A549 (cell line): ENCODE measurements around the gene SLC26A5. TPM values are rescaled to one million over a fixed set of nuclear protein-coding genes. Genes with fewer than 3 reads are reported as not detected.

Experiments
- ATAC-seq, 2 experiments: fragments of 200-7000 bp in 1 of 2; fragments of >200 bp in 1 of 2; cut with Nextera tagmentation in 1 of 2; cut with Tn5 transposase in 1 of 2; 3 replicates each; pipeline versions ENCODE4 v1.8.0 to v1.9.1; 2018 to 2020; ENCODE audit warnings: mild to moderate bottlenecking in 1 of 2, moderate library complexity in 1 of 2
- CTCF ChIA-PET: fragments of 300-600 bp; sonication (Branson Sonifier 250); formaldehyde crosslinking; extraction: SDS; loops from one replicate; lab custom pipeline; 2021; ENCODE audit warnings: antibody characterized with exemption, inconsistent platforms; lab: Yijun Ruan, JAX
- POLR2A ChIA-PET: fragments of 350-600 bp; formaldehyde crosslinking; extraction: SDS; loops from one replicate; lab custom pipeline; 2021; ENCODE audit warnings: antibody characterized with exemption, inconsistent platforms; lab: Yijun Ruan, JAX
- DNase-seq, 2 experiments: peaks; one replicate each; pipeline versions ENCODE4 v3.0.0 to v3.0.0-alpha.2; 2011 to 2016; ENCODE audit warnings: low read depth in 1 of 2, low spot score in 1 of 2
- FAIRE-seq: peaks from 2 replicates; lab custom pipeline; 2011; peaks lifted over from hg19 to GRCh38; lab: Jason Lieb, UNC
- H3K27ac ChIP-seq, 2 experiments: fragments of >200 bp; sonication (Bioruptor Twin); formaldehyde crosslinking; 3 replicates each; pipeline ENCODE4 v1.5.1; 2016 to 2017
- H3K4me1 ChIP-seq: fragments of >200 bp; sonication (Bioruptor Twin); formaldehyde crosslinking; 3 replicates; pipeline ENCODE4 v1.6.1; 2016
- H3K4me2 ChIP-seq: fragments of >200 bp; sonication (Bioruptor Twin); formaldehyde crosslinking; 3 replicates; pipeline ENCODE4 v1.6.1; 2016
- H3K4me3 ChIP-seq: fragments of >200 bp; sonication (Bioruptor Twin); formaldehyde crosslinking; 3 replicates; pipeline ENCODE4 v1.5.1; 2016
- H3K9me3 ChIP-seq: fragments of >200 bp; sonication (Bioruptor Twin); formaldehyde crosslinking; 3 replicates; pipeline ENCODE4 v1.6.1; 2016
- BHLHE40 ChIP-seq: IDR thresholded peaks from 2 replicates; pipeline ENCODE4 v1.6.1; 2012; ENCODE audit warnings: low read depth, low read length, inconsistent platforms
- CBX8 ChIP-seq: fragments of 200-600 bp; sonication (generic); IDR thresholded peaks from 2 replicates; pipeline ENCODE4 v1.6.1; 2016
- CEBPB ChIP-seq, 2 experiments: fragments of >200 bp in 1 of 2; sonication (Bioruptor Twin) in 1 of 2; formaldehyde crosslinking in 1 of 2; IDR thresholded peaks; 2 replicates each; pipeline ENCODE4 v1.6.1; 2012 to 2016
- CHD2 ChIP-seq: fragments of 150-350 bp; IDR thresholded peaks from 2 replicates; pipeline ENCODE4 v1.6.1; 2014; ENCODE audit warnings: low read length; ENCODE audit not compliant: partially characterized antibody
- EHF ChIP-seq: fragments of 250-450 bp; sonication (Bioruptor Pico); IDR thresholded peaks from 2 replicates; pipeline ENCODE4 v1.5.0; 2020; ENCODE audit warnings: mild to moderate bottlenecking
- EHMT2 ChIP-seq: fragments of 200-600 bp; sonication (generic); IDR thresholded peaks from 2 replicates; pipeline ENCODE4 v1.6.1; 2016; ENCODE audit warnings: antibody characterized with exemption, low read depth, mild to moderate bottlenecking, moderate library complexity
- ESRRA ChIP-seq: fragments of 150-350 bp; IDR thresholded peaks from 2 replicates; pipeline ENCODE4 v1.6.1; 2014; ENCODE audit warnings: mild to moderate bottlenecking, low read length, borderline replicate concordance
- FOSB ChIP-seq: fragments of 250-450 bp; sonication (Bioruptor Pico); IDR thresholded peaks from 2 replicates; pipeline ENCODE4 v1.5.0; 2020; ENCODE audit warnings: mild to moderate bottlenecking, moderate library complexity
- FOSL2 ChIP-seq, 2 experiments: fragments of 450-650 bp in 1 of 2; fragments of >200 bp in 1 of 2; sonication (Bioruptor Twin) in 1 of 2; formaldehyde crosslinking; IDR thresholded peaks; 2 replicates each; pipeline versions ENCODE4 v1.5.0 to v1.6.1; 2016 to 2020; ENCODE audit warnings: mild to moderate bottlenecking in 1 of 2, moderate library complexity in 1 of 2
- FOXS1 ChIP-seq: fragments of 250-450 bp; sonication (Bioruptor Pico); IDR thresholded peaks from 2 replicates; pipeline ENCODE4 v1.5.0; 2020; ENCODE audit warnings: mild to moderate bottlenecking, moderate library complexity
- HEYL ChIP-seq: fragments of 250-450 bp; sonication (Bioruptor Pico); IDR thresholded peaks from 2 replicates; pipeline ENCODE4 v1.8.0; 2021; ENCODE audit warnings: mild to moderate bottlenecking, moderate library complexity
- HOXB13 ChIP-seq: fragments of 250-450 bp; sonication (Bioruptor Pico); IDR thresholded peaks from 2 replicates; pipeline ENCODE4 v1.5.0; 2020; ENCODE audit warnings: low read depth, mild to moderate bottlenecking, moderate library complexity
- JUNB ChIP-seq: fragments of >200 bp; sonication (Bioruptor Twin); formaldehyde crosslinking; IDR thresholded peaks from 2 replicates; pipeline ENCODE4 v1.6.1; 2016
- KDM1A ChIP-seq: fragments of 200-600 bp; sonication (generic); IDR thresholded peaks from 2 replicates; pipeline ENCODE4 v1.6.1; 2016; ENCODE audit warnings: low read depth, mild to moderate bottlenecking
- KDM5A ChIP-seq: fragments of 200-600 bp; sonication (generic); IDR thresholded peaks from 2 replicates; pipeline ENCODE4 v1.6.1; 2016; ENCODE audit warnings: antibody characterized with exemption, mild to moderate bottlenecking
- MAZ ChIP-seq: fragments of 150-350 bp; IDR thresholded peaks from 2 replicates; pipeline ENCODE4 v1.6.1; 2014; ENCODE audit warnings: antibody characterized with exemption, low read depth, low read length, borderline replicate concordance
- POLR2AphosphoS2 ChIP-seq: conservative IDR thresholded peaks from 2 replicates; pipeline ENCODE4 v1.6.1; 2012; ENCODE audit warnings: low read length, improper control_type of control experiment, inconsistent platforms
- RAD21 ChIP-seq, 2 experiments: fragments of >200 bp in 1 of 2; sonication (Bioruptor Twin) in 1 of 2; formaldehyde crosslinking in 1 of 2; IDR thresholded peaks in 1 of 2; conservative IDR thresholded peaks in 1 of 2; 2 replicates in 1 of 2; 3 replicates in 1 of 2; pipeline ENCODE4 v1.6.1; 2012 to 2018; ENCODE audit warnings: inconsistent platforms in 1 of 2
- RARB ChIP-seq: fragments of 250-450 bp; sonication (Bioruptor Pico); IDR thresholded peaks from 2 replicates; pipeline ENCODE4 v1.8.0; 2021; ENCODE audit warnings: mild to moderate bottlenecking, moderate library complexity
- RCOR1 ChIP-seq: fragments of 150-350 bp; IDR thresholded peaks from 2 replicates; pipeline ENCODE4 v1.6.1; 2014; ENCODE audit warnings: antibody characterized with exemption, low read length, low read depth
- REST ChIP-seq: fragments of 200-600 bp; sonication (generic); IDR thresholded peaks from 2 replicates; pipeline ENCODE4 v1.6.1; 2016; ENCODE audit warnings: antibody characterized with exemption, mild to moderate bottlenecking, moderate library complexity
- RNF2 ChIP-seq: fragments of 200-600 bp; sonication (generic); IDR thresholded peaks from 2 replicates; pipeline ENCODE4 v1.6.1; 2016; ENCODE audit warnings: low read depth, mild to moderate bottlenecking, antibody characterized with exemption, moderate library complexity, borderline replicate concordance
- SREBF2 ChIP-seq: fragments of 450-650 bp; IDR thresholded peaks from 2 replicates; pipeline ENCODE4 v1.6.1; 2014; ENCODE audit warnings: mild to moderate bottlenecking, moderate library complexity
- TFCP2L1 ChIP-seq: fragments of 250-450 bp; sonication (Bioruptor Pico); IDR thresholded peaks from 2 replicates; pipeline ENCODE4 v1.5.0; 2021; ENCODE audit warnings: mild to moderate bottlenecking
- ZC3H11A ChIP-seq: fragments of 450-650 bp; IDR thresholded peaks from 2 replicates; pipeline ENCODE4 v1.6.1; 2014; ENCODE audit warnings: antibody characterized with exemption, mild to moderate bottlenecking
- ZFP36 ChIP-seq: fragments of 450-650 bp; IDR thresholded peaks from 2 replicates; pipeline ENCODE4 v1.6.1; 2014; ENCODE audit warnings: borderline replicate concordance; ENCODE audit not compliant: partially characterized antibody
- WGBS: methylation state at CpG from one replicate; pipeline ENCODE4 v1.1.6; 2017; ENCODE audit errors: missing lambda C conversion rate; 5-methylcytosine and 5-hydroxymethylcytosine counted together
- polyA plus RNA-seq, 4 experiments: library from polyadenylated mRNA; depleted of rRNA in 3 of 4; stranded (reverse); fragments of >200 nt; fragmentation: RNase III in 1 of 4; extraction: RNeasy Plus Mini Kit Qiagen cat#74134 plus additional on column Dnase treatment in 1 of 4; gene quantifications; 2 replicates in 3 of 4; 3 replicates in 1 of 4; pipeline ENCODE4 v1.2.3, GENCODE V29; 2011 to 2017
- TF ChIP-seq, protein P1 (sequence below): IDR thresholded peaks from 2 replicates; pipeline ENCODE4 v1.6.1; 2012
- TF ChIP-seq, protein P2 (sequence below): fragments of 250-450 bp; sonication (Bioruptor Pico); IDR thresholded peaks from 2 replicates; pipeline ENCODE4 v1.5.0; 2021; ENCODE audit warnings: mild to moderate bottlenecking, moderate library complexity, borderline replicate concordance
- TF ChIP-seq, protein P3 (sequence below): fragments of >200 bp; sonication (Bioruptor Twin); formaldehyde crosslinking; IDR thresholded peaks from 2 replicates; pipeline ENCODE4 v1.6.1; 2016

Gene SLC26A5
- polyA plus RNA-seq, 2 of the 4 experiments (the other 2 are of a cell fraction), result not detected

DNA sequence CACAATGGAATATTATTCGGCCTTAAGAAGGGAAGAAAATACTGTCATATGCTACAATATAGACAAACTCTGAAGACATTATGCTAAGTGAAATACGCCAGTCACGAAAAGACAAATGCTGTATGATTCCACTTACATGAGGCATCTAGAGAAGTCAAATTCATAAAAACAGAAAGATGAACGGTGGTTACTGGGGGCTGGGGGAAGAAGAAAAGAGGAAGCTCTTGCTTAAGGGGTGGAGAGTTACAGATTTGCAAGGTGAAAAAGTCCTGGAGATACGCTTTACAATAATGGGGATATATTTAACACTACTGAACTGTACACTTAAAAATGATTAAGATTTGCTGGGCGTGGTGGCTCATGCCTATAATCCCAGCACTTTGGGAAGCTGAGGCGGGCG, 49.5 kb downstream of the SLC26A5 start:
- Histone ChIP-seq H3K4me1 (no peaks in the 10 kb centered on the region), H3K9me3 (no peaks in the 10 kb centered on the region), H3K4me2 (no peak overlapping the region), H3K4me3 (no peak overlapping the region), H3K27ac (no peak overlapping the region)
- DNase-seq (no peak), ATAC-seq (no peak), FAIRE-seq (no peak)
- 23% methylated on average over 8 of the region's 8 CpGs for WGBS
- CTCF ChIA-PET, result interaction anchor here (1.1 kb wide), 1 partner anchor 51 kb away, joined by 3 read pairs; no protein-coding TSS in a partner anchor
- POLR2A ChIA-PET, result no interaction called here
- TF ChIP-seq SREBF2 (no peak), ZC3H11A (no peak), ESRRA (no peak)

DNA sequence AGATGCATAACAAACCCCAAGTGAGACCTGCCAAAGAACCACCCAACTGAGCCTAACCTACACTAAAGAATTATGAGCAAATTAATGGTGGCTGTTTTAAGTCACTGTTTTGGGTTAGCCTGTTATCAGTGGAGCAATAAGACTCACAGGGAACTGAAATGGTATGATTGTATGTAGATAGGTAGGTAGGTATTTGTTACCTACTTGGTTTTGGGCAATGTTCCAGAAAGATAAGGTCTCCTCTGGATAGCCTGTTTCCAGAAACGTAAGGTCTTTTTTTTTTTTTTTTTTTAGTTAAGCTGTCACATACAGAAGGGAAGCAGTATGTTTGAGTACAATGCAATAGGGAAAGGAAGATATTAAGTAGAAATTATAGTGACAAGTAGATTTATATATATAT, 50.9 kb downstream of the SLC26A5 start:
- H3K4me1 ChIP-seq, result no peaks in the 10 kb centered on the region
- ChIA-PET POLR2A (interaction anchor here (0.6 kb wide), 1 partner anchor 15 kb away, joined by 4 read pairs; no protein-coding TSS in a partner anchor), CTCF (no interaction called here)
- no peak overlapping the region for H3K27ac ChIP-seq
- TF ChIP-seq REST (no peak), RCOR1 (no peak), HEYL (CRISPR knock-in tag) (no peak), RARB (CRISPR knock-in tag) (no peak), EHMT2 (no peak), RNF2 (no peak), EHF (CRISPR knock-in tag) (no peak), CBX8 (no peak), POLR2AphosphoS2 (no peak), KDM1A (no peak), CHD2 (no peak), ZFP36 (no peak), JUNB (no peak), MAZ (no peak), FOXS1 (CRISPR knock-in tag) (no peak), TFCP2L1 (CRISPR knock-in tag) (no peak), CEBPB (IDR thresholded peaks at IDR 0.05) (no peak), HOXB13 (no peak)
- TF ChIP-seq, protein P1, sequence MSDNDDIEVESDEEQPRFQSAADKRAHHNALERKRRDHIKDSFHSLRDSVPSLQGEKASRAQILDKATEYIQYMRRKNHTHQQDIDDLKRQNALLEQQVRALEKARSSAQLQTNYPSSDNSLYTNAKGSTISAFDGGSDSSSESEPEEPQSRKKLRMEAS, result no peak
- DNase-seq (no peak), FAIRE-seq (no peak), ATAC-seq (no peak)
- H3K9me3 ChIP-seq, result no peaks in the 10 kb centered on the region
- H3K4me3 ChIP-seq, result no peak overlapping the region
- H3K4me2 ChIP-seq, result no peak overlapping the region
- WGBS, result 59% methylated on average over 1 of the region's 1 CpG

GRCh38 chr7:103394566-103394965, 51.4 kb downstream of the SLC26A5 start:
- no peaks in the 10 kb centered on the region for H3K4me1 ChIP-seq
- DNase-seq (no peak), ATAC-seq (no peak)
- WGBS, result 56% methylated on average over 4 of the region's 4 CpGs
- H3K9me3 ChIP-seq, result no peaks in the 10 kb centered on the region
- H3K4me2 ChIP-seq, result no peak overlapping the region
- TF ChIP-seq EHMT2, result no peak
- no peak for TF ChIP-seq RAD21 (conservative IDR thresholded peaks at IDR 0.05 in 1 of 2, IDR thresholded peaks at IDR 0.05 in 1 of 2)
- no peak for TF ChIP-seq CBX8
- TF ChIP-seq KDM5A, result no peak
- TF ChIP-seq, protein P2, sequence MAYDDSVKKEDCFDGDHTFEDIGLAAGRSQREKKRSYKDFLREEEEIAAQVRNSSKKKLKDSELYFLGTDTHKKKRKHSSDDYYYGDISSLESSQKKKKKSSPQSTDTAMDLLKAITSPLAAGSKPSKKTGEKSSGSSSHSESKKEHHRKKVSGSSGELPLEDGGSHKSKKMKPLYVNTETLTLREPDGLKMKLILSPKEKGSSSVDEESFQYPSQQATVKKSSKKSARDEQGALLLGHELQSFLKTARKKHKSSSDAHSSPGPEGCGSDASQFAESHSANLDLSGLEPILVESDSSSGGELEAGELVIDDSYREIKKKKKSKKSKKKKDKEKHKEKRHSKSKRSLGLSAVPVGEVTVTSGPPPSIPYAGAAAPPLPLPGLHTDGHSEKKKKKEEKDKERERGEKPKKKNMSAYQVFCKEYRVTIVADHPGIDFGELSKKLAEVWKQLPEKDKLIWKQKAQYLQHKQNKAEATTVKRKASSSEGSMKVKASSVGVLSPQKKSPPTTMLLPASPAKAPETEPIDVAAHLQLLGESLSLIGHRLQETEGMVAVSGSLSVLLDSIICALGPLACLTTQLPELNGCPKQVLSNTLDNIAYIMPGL (CRISPR knock-in tag), result no peak
- no peak for TF ChIP-seq BHLHE40
- no peak for TF ChIP-seq FOSL2 (IDR thresholded peaks at IDR 0.05)
- TF ChIP-seq FOSL2 (CRISPR knock-in tag; IDR thresholded peaks at IDR 0.05), result no peak
- TF ChIP-seq FOSB (CRISPR knock-in tag), result no peak
- TF ChIP-seq, protein P3, sequence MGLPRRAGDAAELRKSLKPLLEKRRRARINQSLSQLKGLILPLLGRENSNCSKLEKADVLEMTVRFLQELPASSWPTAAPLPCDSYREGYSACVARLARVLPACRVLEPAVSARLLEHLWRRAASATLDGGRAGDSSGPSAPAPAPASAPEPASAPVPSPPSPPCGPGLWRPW, result no peak
- TF ChIP-seq, all 56 proteins: peak for 0
- FAIRE-seq, result no peak
- no peak overlapping the region for H3K4me3 ChIP-seq
- H3K27ac ChIP-seq, result no peak overlapping the region
- ChIA-PET POLR2A (no interaction called here), CTCF (interaction anchor here (1.2 kb wide), 1 partner anchor 14 kb away, joined by 4 read pairs; no protein-coding TSS in a partner anchor)
